GM13976 (cell line): ENCODE measurements around the gene ZNF878.
A peak's percentile ranks its signal among the peaks of the same experiment; 100 is the strongest.

ENCODE experiments used
- DNase-seq: peaks from one replicate; pipeline ENCODE4 v3.0.0; 2012; ENCODE audit warnings: low spot score
- CTCF ChIP-seq: IDR thresholded peaks from 2 replicates; pipeline ENCODE4 v1.5.1; 2012; ENCODE audit warnings: borderline replicate concordance, mild to moderate bottlenecking; ENCODE audit not compliant: insufficient read depth; ENCODE audit errors: extremely low read depth, missing control alignments, control extremely low read depth
- in situ Hi-C: fragments of 300-500 bp; cut with MboI; formaldehyde crosslinking; loops from one replicate; pipeline ENCODE4 v1.12.0; 2022; ENCODE audit warnings: low sequenced_read_pairs, mixed read lengths, inconsistent platforms; ENCODE audit not compliant: unreplicated experiment

The ZNF878 gene

DNA sequence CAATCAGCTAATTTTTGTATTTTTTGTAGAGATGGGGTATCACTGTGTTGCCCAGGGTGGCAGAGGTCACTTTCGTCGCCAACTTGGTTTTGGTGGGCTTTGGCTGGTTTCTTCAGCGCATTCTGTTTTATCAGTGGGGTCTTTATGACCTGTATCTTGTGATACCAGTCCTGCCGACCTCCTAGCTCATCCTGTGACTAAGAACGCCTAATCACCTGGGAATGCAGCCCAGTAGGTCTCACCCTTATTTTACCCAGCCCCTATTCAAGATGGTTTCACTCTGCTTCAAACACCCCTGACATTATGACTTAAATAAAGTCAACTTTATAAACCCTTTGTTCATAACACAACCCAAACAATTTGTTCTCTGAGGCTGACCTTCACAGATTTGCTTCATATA lies 3.0 kb upstream of the ZNF878 start:
- TF ChIP-seq CTCF = no peak
- in situ Hi-C loops = no loop called here

GRCh38 chr19:12052091-12052496 lies 667 bp downstream of the ZNF878 start:
- DNase-seq = peak; percentile 43
- in situ Hi-C loops = no loop called here
- no peak for TF ChIP-seq CTCF

More for the DNA sequence above, 3.0 kb upstream of the ZNF878 start:
- DNase-seq = no peak

DNA sequence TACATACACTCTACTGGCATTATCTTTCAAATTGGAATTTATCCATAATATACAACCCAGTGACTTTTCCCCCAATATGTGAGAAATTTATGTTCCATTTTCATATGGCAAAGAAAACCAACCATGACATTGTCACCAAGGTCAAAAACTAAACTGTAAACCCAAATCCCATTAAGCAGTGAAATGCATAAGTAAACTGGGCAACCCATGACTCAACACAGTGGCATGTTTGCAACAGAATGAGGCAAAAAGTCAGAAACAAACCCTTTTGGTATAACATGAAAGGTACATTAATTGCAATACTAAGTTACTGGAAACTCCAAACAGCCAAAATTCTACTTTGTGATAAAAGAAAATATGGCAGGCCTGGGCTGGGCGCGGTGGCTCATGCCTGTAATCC lies 4.9 kb downstream of the ZNF878 start:
- TF ChIP-seq CTCF = no peak
- in situ Hi-C loops = no loop called here
- no peak for DNase-seq

DNA sequence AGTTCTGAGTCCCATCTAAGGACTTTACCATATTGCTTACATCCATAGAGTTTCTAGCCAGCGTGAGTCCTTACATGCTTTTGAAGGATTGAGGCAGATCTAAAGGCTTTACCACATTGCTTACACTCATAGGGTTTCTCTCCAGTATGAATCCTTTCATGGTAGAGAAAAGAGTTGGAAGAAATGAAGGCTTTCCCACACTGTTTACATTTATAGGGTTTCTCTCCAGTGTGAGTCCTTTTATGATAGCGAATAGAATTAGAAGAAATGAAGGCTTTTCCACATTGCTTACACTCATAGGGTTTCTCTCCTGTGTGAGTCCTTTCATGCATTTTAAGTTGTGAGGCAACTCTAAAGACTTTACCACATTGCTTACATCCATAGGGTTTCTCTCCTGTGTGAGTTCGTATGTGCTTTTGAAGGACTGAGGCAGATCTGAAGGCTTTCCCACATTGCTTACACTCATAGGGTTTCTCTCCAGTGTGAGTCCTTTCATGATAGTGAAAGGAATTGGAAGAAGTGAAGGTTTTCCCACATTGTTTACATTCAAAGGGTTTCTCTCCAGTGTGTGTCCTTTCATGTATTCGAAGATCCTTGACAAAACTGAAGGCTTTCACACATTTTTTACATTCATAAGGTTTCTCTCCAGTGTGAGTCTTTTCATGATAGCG lies 8.9 kb downstream of the ZNF878 start:
- no peak for TF ChIP-seq CTCF
- no peak for DNase-seq
- in situ Hi-C loops = no loop called here

- DNase-seq = no peak
- no peak for TF ChIP-seq CTCF
- in situ Hi-C loops = no loop called here
Measured at GRCh38 chr19:12042893-12043292, 9.9 kb downstream of the ZNF878 start.

DNA sequence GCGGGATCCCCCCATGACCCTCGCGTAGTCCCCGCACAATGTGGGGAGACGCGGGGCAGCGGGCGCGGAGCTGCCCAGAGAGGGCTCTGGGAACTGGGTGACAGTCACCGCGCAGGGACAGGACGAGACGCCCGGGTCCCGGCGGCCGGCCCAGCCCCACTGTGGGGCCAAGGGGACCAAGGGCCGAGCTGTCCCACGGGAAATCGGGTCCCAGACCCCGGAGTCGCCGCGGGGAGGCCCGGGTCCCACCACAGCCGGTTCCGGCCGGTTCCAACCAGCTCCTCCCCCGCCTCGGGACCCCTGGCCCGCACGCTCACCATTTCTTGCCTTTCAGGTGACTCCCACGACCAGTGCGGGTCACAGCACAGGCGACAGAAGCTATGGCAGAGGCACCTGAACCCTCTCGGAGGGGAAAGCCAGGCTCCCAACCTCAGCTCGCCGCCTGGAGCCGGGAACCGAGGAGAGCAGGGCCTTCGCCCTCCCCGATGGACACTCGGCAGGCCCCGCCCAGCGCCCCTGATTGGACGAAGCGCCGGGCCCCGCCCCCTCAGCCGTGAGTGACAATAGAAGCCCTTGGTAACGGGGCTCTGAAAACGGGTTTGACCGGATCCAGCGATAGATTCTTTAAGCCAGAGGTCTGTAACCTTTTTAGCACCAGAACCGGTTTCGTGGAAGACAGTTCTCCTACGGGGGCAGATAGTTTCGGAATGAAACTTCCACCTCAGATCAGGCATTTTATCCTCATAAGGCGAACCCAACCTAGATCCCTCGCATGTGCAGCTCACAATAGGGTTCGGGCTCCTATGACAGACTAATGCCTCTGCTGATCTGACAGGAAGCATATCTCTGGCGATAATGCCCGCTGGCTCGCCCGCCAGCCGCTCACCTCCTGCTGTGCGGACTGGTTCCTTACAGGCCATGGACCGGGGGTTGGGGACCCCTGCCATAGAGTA lies 17.3 kb downstream of the ZNF878 start, which contains the start of gene ZNF433:
Gene ZNF433 (minus strand): TSS at position 460 of the 953 bp plus-strand sequence. CDS start 140 bp downstream, at position 320.
- in situ Hi-C loops = no loop called here
- peak; percentile 94 for DNase-seq
- no peak for TF ChIP-seq CTCF
